GM12878 (cell line): ENCODE measurements around the gene NECAB3. TPM values are rescaled to one million over a fixed set of nuclear protein-coding genes. Genes with fewer than 3 reads are reported as not detected.

Experiments
- ATAC-seq: fragments of 200-7000 bp; cut with Tn5 transposase; 3 replicates; pipeline ENCODE4 v1.9.1; 2020; ENCODE audit warnings: mild to moderate bottlenecking, moderate library complexity
- BruUV-seq: library from RNA; stranded (reverse); fragments of 400-500 nt; replicated peaks from 2 replicates; lab custom pipeline; 2021; lab: Mats Ljungman, UMichigan
- CTCF ChIA-PET: fragments of 300-600 bp; sonication (Branson Sonifier 250); formaldehyde crosslinking; extraction: SDS; loops from one replicate; lab custom pipeline; 2021; ENCODE audit warnings: inconsistent platforms; lab: Yijun Ruan, JAX
- POLR2A ChIA-PET: fragments of 350-600 bp; formaldehyde crosslinking; extraction: SDS; loops from one replicate; lab custom pipeline; 2021; ENCODE audit warnings: inconsistent platforms; lab: Charles Lee
- RAD21 ChIA-PET: fragments of 300-600 bp; sonication (Branson Sonifier 250); formaldehyde crosslinking; loops from one replicate; lab custom pipeline; 2023; ENCODE audit warnings: antibody characterized with exemption; ENCODE audit not compliant: unreplicated experiment; lab: Charles Lee
- SMC1A ChIA-PET: fragments of 300-600 bp; sonication (Branson Sonifier 250); formaldehyde crosslinking; loops from one replicate; lab custom pipeline; 2023; ENCODE audit not compliant: unreplicated experiment, uncharacterized antibody; lab: Charles Lee
- DNase-seq: peaks from one replicate; pipeline ENCODE4 v3.0.0-alpha.2; 2011; ENCODE audit warnings: low read depth, low spot score
- FAIRE-seq: peaks from 3 replicates; lab custom pipeline; 2011; peaks lifted over from hg19 to GRCh38; lab: Jason Lieb, UNC
- H2AFZ ChIP-seq: 2 replicates; pipeline ENCODE4 v1.6.0; 2011; ENCODE audit warnings: low read depth, low read length, control low read depth; ENCODE audit not compliant: control insufficient read depth
- H3K27ac ChIP-seq: 2 replicates; pipeline ENCODE4 v1.5.1; 2011; ENCODE audit warnings: control low read depth; ENCODE audit not compliant: control insufficient read depth, insufficient read depth
- H3K27me3 ChIP-seq, 2 experiments: replicated peaks in 1 of 2; 2 replicates each; pipeline versions ENCODE4 v1.6.0 to v1.6.1; 2011; ENCODE audit warnings: low read length in 1 of 2; ENCODE audit not compliant: control insufficient read depth in 2 of 2, insufficient read depth in 2 of 2
- H3K36me3 ChIP-seq, 2 experiments: 2 replicates each; pipeline ENCODE4 v1.5.1; 2011; ENCODE audit warnings: low read length in 1 of 2; ENCODE audit not compliant: control insufficient read depth in 2 of 2, insufficient read depth in 2 of 2
- H3K4me1 ChIP-seq: 2 replicates; pipeline ENCODE4 v1.6.1; 2011; ENCODE audit warnings: mild to moderate bottlenecking, low read length, moderate library complexity, mixed read lengths; ENCODE audit not compliant: control insufficient read depth, insufficient read depth
- H3K4me2 ChIP-seq: 2 replicates; pipeline ENCODE4 v1.6.0; 2011; ENCODE audit warnings: control low read depth; ENCODE audit not compliant: control insufficient read depth, insufficient read depth
- H3K4me3 ChIP-seq: fragments of 200-600 bp; sonication (generic); 2 replicates; pipeline ENCODE4 v1.5.1; 2016
- H3K79me2 ChIP-seq: 2 replicates; pipeline ENCODE4 v1.6.0; 2011; ENCODE audit warnings: low read length; ENCODE audit not compliant: control insufficient read depth, insufficient read depth
- H3K9ac ChIP-seq: 2 replicates; pipeline ENCODE4 v1.8.0; 2011; ENCODE audit warnings: low read length, control low read depth, mixed read lengths; ENCODE audit not compliant: control insufficient read depth, insufficient read depth
- H3K9me3 ChIP-seq: replicated peaks from 3 replicates; pipeline ENCODE4 v1.5.1; 2011; ENCODE audit warnings: mild to moderate bottlenecking, low read length; ENCODE audit not compliant: control insufficient read depth, insufficient read depth
- H4K20me1 ChIP-seq: 2 replicates; pipeline ENCODE4 v1.6.0; 2011; ENCODE audit not compliant: control insufficient read depth, insufficient read depth
- ASH2L ChIP-seq: fragments of 300-600, 200-600 bp; sonication (generic); IDR thresholded peaks from 2 replicates; pipeline ENCODE4 v1.6.1; 2017; ENCODE audit warnings: low read depth, mild to moderate bottlenecking, borderline replicate concordance
- FOS ChIP-seq: IDR thresholded peaks from 3 replicates; pipeline ENCODE4 v1.6.1; 2011; ENCODE audit warnings: borderline replicate concordance; ENCODE audit not compliant: insufficient read length; ENCODE audit errors: extremely low read depth
- MYB ChIP-seq: fragments of 150-350 bp; IDR thresholded peaks from 2 replicates; pipeline ENCODE4 v1.6.1; 2014; ENCODE audit warnings: mild to moderate bottlenecking, low read depth, low read length, borderline replicate concordance
- POLR2AphosphoS2 ChIP-seq: IDR thresholded peaks from 2 replicates; pipeline ENCODE4 v1.6.1; 2011; ENCODE audit warnings: low read depth, mild to moderate bottlenecking, low read length, improper control_type of control experiment, moderate library complexity
- RELB ChIP-seq: fragments of 450-650 bp; IDR thresholded peaks from 2 replicates; pipeline ENCODE4 v1.6.1; 2017; ENCODE audit warnings: low read depth, mild to moderate bottlenecking, moderate library complexity
- RUNX3 ChIP-seq: IDR thresholded peaks from 2 replicates; pipeline ENCODE4 v1.6.1; 2012; ENCODE audit warnings: low read length, inconsistent platforms
- ZNF274 ChIP-seq: IDR thresholded peaks from one replicate; pipeline ENCODE4 v1.8.0; 2011; ENCODE audit not compliant: insufficient read length, insufficient read depth
- ZNF622 ChIP-seq: fragments of 450-650 bp; IDR thresholded peaks from 2 replicates; pipeline ENCODE4 v1.6.1; 2017; ENCODE audit warnings: mild to moderate bottlenecking, inconsistent platforms
- WGBS: methylation state at CpG from one replicate; pipeline ENCODE4 v1.1.6; 2016; ENCODE audit warnings: low lambda C conversion rate; ENCODE audit not compliant: insufficient replicate concordance, insufficient coverage; ENCODE audit errors: missing lambda C conversion rate; 5-methylcytosine and 5-hydroxymethylcytosine counted together
- in situ Hi-C: fragments of 300-500 bp; cut with MboI; formaldehyde crosslinking; loops from 9 replicates; pipeline ENCODE4 v1.14.3; 2018; ENCODE audit warnings: mixed read lengths
- intact Hi-C: fragments of 100-400 bp; cut with micrococcal nuclease; formaldehyde crosslinking; loops from one replicate; pipeline ENCODE4 v1.14.2; 2022; ENCODE audit not compliant: unreplicated experiment
- polyA plus RNA-seq, 11 experiments: library from polyadenylated mRNA; depleted of rRNA in 4 of 11; unstranded in 6 of 11; stranded (reverse) in 5 of 11; fragments of >200 nt; fragmentation: Nextera tagmentation in 4 of 11; fragmentation: Illumina TruSeq in 1 of 11; extraction: Ambion mirVana in 4 of 11; extraction: Trizol in 1 of 11; gene quantifications; 1 replicate in 1 of 11; 2 replicates in 10 of 11; pipeline versions ENCODE4 v1.2.1 to v1.2.3, GENCODE V29; 2011 to 2016; ENCODE audit warnings: inconsistent platforms in 2 of 11, missing spikeins in 2 of 11, low read depth in 1 of 11
- total RNA-seq, 4 experiments: library from RNA; depleted of rRNA in 3 of 4; stranded (reverse); fragments of >200 nt in 3 of 4; fragmentation: Illumina TruSeq in 1 of 4; extraction: Trizol in 1 of 4; gene quantifications; 2 replicates each; pipeline versions ENCODE4 v1.2.1 to v1.2.3, GENCODE V29; 2013 to 2021

NECAB3 gene
- total and polyA plus RNA-seq, 10 of the 15 experiments (the other 5 are each of a cell fraction or from before 2014, with no cell fraction given), result 0.21 to 17.0 (median 7.2) TPM

GRCh38 chr20:33693741-33694638 lies 19.8 kb upstream of the NECAB3 start:
- in situ Hi-C loops (no loop called here), intact Hi-C loops (no loop called here)
- H3K4me3 ChIP-seq, result no peak overlapping the region
- no peak overlapping the region for H3K27ac ChIP-seq
- DNase-seq (no peak), ATAC-seq (no peak), FAIRE-seq (no peak)
- no peaks in the 10 kb centered on the region for H4K20me1 ChIP-seq
- SMC1A ChIA-PET, result interaction anchor here (1.1 kb wide), 1 partner anchor 10 kb away, joined by 3 read pairs; no protein-coding TSS in a partner anchor
- no peak overlapping the region for H3K9ac ChIP-seq
- TF ChIP-seq ZNF622 (no peak), ASH2L (no peak), MYB (no peak), RELB (no peak), RUNX3 (no peak), ZNF274 (no peak), FOS (no peak), POLR2AphosphoS2 (no peak)
- H3K4me2 ChIP-seq, result no peak overlapping the region
- no peaks in the 10 kb centered on the region for H3K9me3 ChIP-seq
- POLR2A ChIA-PET, result no interaction called here
- H2AFZ ChIP-seq, result no peak overlapping the region
- RAD21 ChIA-PET, result no interaction called here
- no peaks in the 10 kb centered on the region for H3K4me1 ChIP-seq
- no peaks in the 10 kb centered on the region for H3K27me3 ChIP-seq
- H3K36me3 ChIP-seq, result no peaks in the 10 kb centered on the region
- 64% methylated on average over 17 of the region's 17 CpGs for WGBS
- H3K79me2 ChIP-seq, result no peaks in the 10 kb centered on the region
- no TSS peak for BruUV-seq
- CTCF ChIA-PET, result no interaction called here
